NK-92 (cell line): ENCODE results near the gene MTHFD1.

ENCODE experiments used
- DNase-seq: peaks from one replicate; lab custom pipeline; 2025; ENCODE audit not compliant: unreplicated experiment; lab: John Stamatoyannopoulos, UW

MTHFD1 gene

DNA sequence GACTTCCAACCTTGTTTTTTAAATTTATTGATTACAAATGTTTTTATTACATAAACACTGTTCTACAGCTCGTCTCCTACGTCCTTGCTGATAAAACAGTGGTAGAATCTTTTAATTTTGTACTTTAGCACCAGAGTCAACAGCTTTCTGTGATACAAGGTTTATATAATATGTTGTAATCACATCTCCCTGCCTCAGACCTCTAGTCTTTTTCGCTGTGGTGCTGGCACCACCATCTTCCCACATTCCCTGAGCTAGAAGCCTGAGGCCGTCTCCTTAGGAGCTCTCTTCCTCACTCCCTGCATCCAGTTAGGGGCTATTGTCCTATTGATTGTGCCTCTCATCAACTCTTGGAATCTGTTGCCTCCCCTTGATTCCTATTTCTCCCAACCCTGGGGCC lies 17.1 kb downstream of the MTHFD1 start:
- DNase-seq = no peak

DNA sequence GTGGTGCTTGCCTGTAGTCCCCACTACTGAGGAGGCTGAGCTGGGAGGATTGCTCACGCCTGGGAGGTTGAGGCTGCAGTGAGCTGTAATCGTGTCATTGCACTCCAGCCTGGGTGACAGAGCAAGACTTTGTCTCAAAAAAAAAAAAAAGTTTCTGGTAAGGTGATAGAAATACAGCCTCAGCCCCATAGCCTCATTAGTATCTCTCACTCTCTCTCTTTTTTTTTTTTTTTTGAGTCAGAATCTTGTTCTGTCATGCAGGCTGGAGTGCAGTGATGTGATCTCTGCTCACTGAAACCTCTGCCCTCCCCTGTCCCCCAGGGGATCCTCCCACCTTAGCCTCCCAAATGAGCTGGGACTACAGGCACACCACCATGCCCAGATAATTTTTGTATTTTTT lies 19.2 kb downstream of the MTHFD1 start:
- no peak for DNase-seq

DNA sequence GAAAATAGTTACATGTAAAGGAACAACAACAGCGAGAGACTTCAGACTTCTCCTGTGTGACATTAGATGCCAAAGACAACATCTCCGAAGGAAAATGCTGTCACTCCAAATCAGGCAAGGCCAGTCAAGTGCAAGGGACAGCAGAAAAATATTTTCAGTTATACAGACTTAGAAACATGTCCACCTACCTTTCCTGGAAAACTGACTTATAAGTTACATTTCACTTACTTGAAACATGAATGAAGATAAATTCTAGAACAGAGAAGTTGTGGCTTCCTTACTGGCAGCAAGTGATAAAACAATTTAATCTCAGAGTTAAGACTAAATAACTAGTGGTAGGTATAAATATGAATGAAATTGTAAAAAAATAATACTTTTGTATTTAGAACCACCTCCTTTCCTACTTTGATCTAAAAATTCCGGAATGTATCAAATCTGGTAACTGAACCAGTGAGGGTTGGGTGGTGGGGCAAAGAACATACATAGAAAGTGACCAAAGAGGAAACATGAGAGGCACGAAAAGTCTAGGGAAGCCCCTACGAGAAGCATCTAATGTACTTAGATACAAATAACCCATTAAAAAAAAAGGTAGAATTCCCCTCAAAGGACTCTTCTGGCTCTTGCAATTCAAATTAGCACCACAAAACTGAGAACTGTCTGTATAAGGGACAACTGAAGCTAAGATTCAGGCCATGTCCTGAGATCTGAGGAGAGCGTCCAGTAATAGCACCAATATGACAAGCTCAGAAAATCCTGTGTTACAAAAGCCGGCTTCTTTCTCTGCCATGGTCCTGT lies 21.2 kb downstream of the MTHFD1 start:
- DNase-seq = no peak

DNA sequence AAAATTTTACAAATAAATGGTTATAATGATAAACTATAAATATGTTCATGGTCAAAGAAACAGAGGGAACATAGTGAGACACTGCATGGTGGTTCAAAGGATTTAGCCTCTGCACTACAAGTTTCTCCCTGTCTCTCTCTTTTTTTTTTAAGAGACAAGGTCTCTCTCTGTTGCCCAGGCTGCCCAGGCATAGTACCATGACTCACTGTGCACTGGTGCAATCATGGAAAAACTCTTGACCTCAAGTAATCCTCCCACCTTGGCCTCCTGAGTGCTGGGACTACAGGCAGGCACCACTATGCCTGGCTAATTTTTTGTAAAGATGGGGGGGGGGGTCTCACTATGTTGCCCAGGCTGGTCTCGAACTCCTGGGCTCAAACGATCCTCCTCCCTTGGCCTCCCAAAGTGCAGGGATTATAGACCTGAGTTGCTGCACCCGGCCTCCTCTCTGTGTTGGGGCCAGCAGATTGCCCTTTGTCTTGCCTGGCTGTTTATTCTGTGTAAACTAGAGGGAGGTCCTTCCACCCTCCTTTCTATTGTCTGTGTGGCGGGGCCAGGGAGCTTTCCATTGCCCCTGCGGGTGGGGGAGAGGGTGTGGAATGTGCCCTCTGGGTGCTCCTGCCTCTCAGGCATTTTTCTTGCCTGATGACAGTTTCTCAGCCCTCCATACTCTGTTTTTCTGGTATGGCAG lies 22.1 kb downstream of the MTHFD1 start:
- no peak for DNase-seq

DNA sequence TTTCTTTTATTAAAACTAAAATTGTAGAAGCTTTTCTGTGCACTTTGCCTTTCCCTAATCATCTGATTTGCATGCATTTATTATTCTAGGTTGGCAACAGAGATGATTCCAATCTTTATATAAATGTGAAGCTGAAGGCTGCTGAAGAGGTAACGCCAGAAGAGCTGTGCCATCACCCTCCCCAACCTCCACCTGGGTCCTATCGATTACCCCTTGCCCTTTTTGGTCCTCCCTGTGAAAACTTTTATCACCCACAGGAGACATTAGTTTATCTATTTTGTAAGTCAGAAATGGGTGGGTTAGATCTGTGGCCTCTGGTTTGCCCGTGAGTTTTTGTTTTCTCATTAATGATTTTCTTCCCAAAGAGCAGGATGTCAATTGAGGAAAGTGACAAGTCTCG lies 22.8 kb downstream of the MTHFD1 start:
- no peak for DNase-seq

DNA sequence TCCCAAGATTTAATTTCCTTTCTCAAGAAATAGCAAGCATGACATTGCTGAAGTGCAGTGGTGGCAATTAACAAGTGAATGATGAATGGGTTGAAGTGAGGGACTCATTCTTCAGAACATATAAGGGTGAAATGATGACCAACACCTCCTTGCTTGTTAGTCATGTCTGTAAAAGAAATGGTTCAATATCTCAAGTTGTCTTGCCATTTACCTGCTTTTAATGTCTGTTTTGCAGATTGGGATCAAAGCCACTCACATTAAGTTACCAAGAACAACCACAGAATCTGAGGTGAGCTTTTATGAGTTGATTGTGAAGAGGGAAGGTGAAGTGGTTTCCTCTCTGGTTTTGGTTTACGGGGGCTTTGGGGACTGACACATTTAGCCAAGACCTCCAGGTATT lies 24.1 kb downstream of the MTHFD1 start:
- DNase-seq = no peak

DNA sequence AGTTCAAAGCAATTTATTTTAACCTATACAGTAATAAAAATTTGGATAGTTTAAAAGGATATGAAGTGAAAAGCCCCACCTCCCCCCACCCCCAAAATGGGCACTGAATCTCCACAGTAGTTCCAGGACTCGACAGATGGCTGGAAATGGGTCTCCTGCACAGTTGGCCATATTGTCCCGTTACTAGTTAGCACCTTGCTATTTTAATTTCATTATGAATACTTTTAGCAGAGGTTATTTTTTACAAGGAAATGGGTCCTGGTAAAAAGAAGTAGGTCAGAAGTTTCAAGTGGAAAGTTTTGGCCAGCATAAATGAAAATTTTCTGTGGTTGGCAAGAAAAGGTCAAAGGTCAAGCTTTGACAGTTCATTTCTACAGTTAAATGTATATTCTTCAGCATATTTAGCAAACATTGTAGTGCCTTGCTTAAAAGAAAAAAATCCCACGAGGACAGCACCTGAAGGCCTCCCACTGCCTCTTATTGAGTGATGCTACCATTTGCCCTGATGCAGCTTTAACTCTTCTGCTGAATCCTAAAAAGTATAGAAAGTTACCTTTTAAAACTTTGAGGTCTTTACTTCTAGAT lies 28.3 kb downstream of the MTHFD1 start:
- DNase-seq = no peak

DNA sequence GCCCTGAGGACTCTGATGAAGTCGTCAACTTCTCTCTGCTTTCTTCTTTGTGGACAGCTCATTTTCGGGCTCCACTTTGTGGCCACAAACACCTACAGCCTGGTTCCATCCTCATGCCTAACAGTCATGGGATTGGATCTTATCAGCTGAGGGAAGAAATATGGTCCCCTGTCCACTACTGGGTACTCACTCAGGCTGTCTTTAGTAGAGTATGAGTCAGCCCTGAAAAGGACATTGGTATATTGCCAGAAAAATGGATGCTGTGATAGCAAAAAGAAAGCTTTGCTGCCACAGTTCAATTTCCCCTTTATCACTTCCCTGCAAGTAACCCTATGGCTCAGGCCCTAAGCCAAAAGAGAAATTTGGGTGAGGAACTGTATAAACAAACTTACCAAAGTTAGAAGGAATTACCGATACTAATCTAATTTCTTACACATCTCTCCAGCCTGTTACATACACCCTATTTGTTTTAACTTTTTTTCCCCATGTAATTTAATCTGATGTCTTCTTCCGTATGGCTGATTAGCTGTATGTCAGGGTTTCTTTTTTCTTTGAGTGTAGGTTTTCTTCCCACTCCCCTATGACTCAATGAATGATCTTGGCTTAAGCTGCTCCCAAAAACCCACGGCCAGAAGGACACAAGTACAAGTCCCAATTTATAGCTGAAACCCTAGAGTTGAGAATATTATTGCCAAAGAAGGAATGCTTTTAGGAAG lies 29.1 kb downstream of the MTHFD1 start:
- DNase-seq = no peak

DNA sequence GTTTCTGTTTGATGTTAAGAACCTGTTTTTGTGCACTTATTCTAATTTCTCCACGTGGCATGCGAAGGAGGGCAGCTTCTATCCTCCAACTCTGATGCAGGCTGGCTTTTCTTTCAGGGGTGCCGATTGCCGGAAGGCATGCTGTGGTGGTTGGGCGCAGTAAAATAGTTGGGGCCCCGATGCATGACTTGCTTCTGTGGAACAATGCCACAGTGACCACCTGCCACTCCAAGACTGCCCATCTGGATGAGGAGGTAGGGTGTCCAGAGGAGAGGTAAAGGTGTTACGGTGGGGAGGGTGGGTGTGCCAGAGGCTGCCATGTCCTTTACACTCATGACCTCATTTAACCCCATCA lies 29.6 kb downstream of the MTHFD1 start:
- DNase-seq = no peak

DNA sequence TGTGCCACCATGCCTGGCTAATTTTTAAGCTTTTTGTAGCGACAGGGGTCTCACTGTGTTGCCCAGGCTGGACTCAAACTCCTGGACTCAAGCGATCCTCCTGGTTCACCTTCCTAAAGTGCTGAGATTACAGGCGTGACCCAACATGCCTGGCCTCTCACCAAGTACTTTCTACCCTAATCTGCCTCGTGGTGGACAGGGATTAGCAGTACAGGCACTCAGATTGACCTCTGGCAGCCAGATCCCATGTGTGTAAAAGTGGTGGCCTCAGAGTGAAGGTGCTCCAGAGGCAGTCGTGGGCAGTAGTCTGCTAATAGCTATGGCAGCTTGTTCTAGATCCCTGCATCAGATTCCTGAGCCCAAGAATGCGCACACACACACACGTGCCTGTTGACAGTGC lies 30.9 kb downstream of the MTHFD1 start:
- DNase-seq = no peak

DNA sequence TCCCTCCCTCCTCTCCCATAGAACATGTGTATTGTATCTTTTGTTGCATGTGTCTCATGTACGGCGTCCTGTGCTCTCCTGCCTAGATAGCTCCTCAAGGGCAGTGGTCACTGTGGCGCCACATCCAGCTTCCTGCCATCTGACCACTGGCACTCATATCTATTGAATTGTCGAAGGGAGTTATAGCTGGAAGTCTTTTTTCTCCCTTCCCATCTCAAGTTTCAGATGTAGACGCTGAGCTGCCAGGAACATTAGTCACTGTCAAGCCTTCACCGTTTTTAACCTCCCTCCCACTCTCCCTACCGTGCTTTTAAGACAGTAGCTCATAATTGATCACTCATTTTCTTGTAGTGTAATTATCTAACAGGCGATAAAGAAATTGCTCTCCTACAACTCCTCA lies 33.0 kb downstream of the MTHFD1 start:
- DNase-seq = no peak

DNA sequence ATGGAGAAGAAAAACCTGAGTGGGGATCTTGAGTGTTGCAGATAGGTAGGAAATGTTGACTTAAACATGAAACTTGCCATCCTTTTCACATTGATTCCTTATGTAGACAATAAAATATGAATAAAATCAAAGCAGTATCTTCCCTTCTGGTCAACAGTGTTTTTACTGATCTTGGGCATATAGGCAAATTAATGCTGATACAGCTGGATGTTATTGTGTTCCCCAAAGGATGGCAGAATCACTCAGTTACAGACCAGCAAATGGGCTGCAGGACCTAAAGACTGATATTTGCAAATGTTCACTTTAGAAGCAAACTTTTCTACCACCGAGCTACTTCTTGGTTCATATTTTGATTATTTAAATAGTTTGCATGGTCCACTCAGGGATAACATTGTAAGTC lies 33.9 kb downstream of the MTHFD1 start:
- DNase-seq = no peak

DNA sequence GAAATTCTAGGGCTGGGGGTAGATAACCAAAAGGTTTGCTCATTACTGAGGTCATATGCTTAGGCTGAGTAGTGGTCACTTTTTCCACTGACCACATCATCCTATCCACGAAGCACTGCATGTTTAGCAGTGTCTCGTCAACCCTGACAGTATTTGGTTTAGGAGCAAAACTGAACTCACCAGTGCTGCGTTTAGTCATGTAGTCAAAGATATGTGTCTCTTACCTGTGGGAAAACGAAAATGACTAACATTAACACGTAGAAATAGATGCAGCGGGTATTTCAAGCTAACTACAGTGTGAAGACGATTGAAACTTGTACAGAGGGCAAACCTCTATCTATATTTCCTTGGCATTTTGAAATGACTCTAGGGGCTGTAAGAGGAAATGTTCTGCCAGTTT lies 34.6 kb downstream of the MTHFD1 start:
- no peak for DNase-seq

DNA sequence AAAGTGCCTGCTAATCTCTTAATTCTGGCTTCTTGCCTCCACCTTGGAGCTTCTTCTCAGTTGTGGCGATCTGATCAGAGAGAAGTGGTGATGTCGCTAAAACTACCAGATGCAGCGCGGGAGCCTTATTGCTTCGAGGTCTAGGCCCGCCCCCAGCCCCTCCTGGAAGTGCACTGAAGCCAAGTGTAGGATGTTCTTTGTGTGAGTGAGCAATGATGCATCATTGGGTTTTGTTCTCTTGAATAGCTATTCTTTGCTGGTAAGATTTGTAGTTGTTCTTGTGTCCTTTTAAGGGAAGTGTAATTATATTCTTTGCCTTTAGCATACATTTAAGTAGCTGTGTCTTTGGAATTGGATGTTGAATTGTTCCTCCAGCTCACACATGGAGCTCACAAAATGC lies 35.8 kb downstream of the MTHFD1 start:
- DNase-seq = no peak

DNA sequence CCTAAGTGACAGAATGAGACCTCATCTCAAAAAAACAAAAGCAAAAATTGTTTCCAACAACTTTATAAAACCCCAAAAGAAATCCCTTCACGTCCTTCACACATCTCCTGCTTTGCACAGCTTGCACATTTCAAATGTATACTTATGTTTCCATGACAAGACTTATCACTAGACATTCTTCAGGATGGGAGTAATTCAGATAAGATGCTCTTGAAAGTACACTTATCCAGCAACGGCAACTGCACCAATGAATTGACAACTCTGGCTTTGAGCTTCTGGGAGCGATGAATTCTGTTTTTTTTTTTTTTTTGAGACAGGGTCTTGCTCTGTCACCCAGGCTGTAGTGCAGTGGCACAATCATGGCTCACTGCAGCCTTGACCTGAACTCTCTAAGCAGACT lies 46.4 kb downstream of the MTHFD1 start:
- no peak for DNase-seq

DNA sequence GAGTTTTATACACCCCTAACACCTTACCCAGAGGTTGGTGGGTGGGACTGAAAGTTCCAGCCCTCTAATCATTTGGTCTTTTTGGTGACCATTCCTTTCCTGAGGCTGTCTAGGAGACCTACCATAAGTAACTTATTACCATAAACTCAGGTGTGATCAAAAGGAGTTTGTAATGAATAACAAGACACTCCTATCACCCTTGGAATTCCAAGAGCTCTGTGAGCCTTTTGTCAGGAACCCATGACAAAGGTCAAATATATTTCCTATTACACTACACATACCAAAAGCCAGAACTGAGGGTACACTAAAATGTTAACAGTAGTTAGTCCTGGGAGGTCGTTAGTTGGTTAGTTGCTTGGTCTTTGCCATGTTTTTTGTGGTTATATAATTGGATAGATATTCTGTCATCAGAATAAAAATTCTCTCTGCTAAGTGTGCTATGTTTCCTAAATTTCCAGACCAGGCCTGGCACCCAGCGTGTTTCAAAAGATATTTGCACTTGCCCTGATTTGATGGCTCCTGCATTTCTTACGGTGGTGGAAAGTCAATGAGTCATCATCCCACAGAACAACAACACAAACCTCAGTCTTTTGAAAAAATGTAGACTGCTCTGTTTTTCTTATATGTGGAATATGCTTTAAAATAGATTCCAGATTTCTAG lies 50.2 kb downstream of the MTHFD1 start:
- DNase-seq = no peak

DNA sequence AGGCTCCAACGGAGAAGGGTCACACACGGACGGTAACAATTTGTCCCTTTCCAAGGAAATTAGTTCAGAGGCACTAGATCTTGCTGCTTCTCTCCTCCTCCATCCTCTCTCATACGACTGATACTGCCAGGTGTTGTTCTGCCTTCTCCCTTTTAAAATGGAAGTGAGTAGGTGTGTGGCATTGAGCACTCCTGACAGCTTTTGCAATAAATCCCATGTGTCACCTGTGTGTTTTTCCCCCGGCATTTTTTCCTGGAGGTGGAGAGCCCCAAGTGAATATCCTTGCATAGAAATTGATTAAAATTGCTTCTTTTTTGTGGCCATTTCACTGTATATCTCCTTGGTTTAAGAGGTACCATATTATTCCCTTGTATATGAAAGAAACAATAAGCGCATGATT lies 51.0 kb downstream of the MTHFD1 start:
- DNase-seq = no peak

DNA sequence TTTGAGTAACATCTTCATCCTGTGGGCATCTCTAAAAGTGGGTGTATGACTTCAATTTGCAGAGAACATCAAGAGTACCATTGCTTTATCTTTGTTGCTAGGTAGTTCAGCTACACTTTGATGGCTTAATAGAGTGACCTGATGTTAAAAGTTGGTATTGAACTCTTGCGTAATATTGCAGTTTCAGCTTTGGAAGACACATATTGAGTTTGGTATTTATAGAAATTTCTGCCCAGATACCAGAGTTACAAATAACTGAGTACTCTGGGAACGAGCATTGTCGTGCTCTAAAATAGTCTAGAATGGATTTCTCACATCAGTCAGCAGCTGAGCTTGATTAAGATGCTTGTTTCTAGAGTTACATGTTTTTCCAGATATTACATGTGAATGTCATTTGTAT lies 52.3 kb downstream of the MTHFD1 start:
- no peak for DNase-seq

DNA sequence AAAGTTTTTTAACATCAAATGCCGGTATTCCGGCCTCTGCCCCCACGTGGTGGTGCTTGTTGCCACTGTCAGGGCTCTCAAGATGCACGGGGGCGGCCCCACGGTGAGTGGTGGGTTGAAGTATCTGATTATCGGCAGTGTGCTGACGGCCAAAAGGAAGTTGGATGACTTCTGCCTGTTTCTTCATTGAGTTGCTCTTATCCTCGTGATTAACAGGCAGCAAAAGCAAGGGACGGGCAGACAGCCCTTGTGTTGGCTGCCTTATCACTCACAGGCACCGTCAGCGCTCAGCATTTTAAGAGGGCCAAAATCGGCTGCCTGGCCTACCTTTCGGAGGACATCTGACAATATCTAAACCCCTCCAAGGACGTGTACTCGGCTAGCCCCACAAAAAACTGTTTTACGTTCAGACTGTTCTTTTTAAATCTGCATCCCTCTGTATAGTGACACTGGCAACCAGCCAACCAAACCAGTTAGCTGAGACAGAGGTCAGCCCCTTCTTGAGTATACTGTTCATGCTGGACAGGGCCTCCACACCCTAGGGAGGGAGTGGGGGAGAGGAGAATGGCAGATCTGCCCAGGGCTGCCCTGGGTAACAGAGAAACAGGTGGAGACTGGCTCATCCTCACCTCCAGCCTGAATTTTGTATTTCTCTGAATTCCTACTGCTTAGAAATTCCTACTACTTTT lies 54.3 kb downstream of the MTHFD1 start:
- no peak for DNase-seq

DNA sequence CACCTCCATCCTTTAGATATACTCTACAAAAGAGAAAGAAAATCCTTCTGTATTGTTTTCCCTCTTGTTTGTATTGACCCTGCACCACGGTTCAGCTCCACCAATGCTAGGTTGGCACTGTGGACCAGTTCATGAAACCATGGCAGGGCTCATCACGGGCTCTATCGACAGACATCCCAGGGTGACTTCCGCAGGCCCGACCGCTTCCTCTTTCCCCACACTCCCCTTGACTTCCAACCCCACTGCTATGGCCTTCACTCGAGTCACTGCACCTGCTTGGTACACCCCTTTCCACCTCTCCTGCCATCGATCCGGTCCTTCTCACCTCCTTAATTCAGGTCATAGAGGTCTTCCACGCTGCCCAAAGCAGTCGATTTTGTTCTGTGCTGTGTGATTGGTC lies 56.0 kb downstream of the MTHFD1 start:
- DNase-seq = no peak
